Measurements from ENCODE around the gene CTIF. TPM values are rescaled to one million over a fixed set of nuclear protein-coding genes. Genes with fewer than 3 reads are reported as not detected.
A peak's percentile ranks its signal among the peaks of the same experiment; 100 is the strongest.
"Not testable (repeated sequence)": the region's sequence is repeated elsewhere in the genome, so short reads cannot be mapped to it uniquely, and the experiment has no call there.

The CTIF gene
- total RNA-seq, 1 experiment from 2014 or later, result 5.8 TPM

GRCh38 chr18:48867978-48868377, 329.1 kb downstream of the CTIF start:
- ChIA-PET CTCF (no interaction called here), POLR2A (ENCODE audit: unreplicated experiment) (no interaction called here)
- TF ChIP-seq EZH2phosphoT487 (IDR thresholded peaks at IDR 0.05; ENCODE audit: borderline replicate concordance, low read length) (no peak), CTCF (conservative IDR thresholded peaks at IDR 0.05; ENCODE audit: low read depth, low read length) (no peak), EZH2 (IDR thresholded peaks at IDR 0.05; ENCODE audit: low read length, unreplicated experiment) (no peak)
- H3K27ac ChIP-seq (ENCODE audit: low read length), result no peak overlapping the region
- H3F3A ChIP-seq (ENCODE audit: low read length, unreplicated experiment), result no peaks in the 10 kb centered on the region
- no peak overlapping the region for H3K4me2 ChIP-seq (ENCODE audit: low read length)
- H3K9ac ChIP-seq (ENCODE audit: low read length), result no peak overlapping the region
- H3K9me3 ChIP-seq (ENCODE audit: low read length), result no peaks in the 10 kb centered on the region
- no peaks in the 10 kb centered on the region for H3K79me2 ChIP-seq (ENCODE audit: low read length)
- no peaks in the 10 kb centered on the region for H3K27me3 ChIP-seq (ENCODE audit: low read length)
- intact Hi-C loops (cut with micrococcal nuclease), result no loop called here
- H3K9me2 ChIP-seq (replicated peaks; ENCODE audit: low read length), result no peaks in the 10 kb centered on the region
- DNase-seq, result no peak
- no peaks in the 10 kb centered on the region for H4K20me1 ChIP-seq (ENCODE audit: low read length)
- no TSS peak for BruUV-seq (replicated peaks)
- ATAC-seq, result no peak
- H3K4me3 ChIP-seq (ENCODE audit: low read length), result no peak overlapping the region
- no peaks in the 10 kb centered on the region for H3K36me3 ChIP-seq (ENCODE audit: low read depth, low read length)
- H3K4me1 ChIP-seq (ENCODE audit: insufficient read depth, low read length), result peaks cover 6% of the 10 kb centered on the region
- H2AFZ ChIP-seq (ENCODE audit: low read length), result no peak overlapping the region

GRCh38 chr18:48868468-48869466, 329.9 kb downstream of the CTIF start:
- Histone ChIP-seq H3K27ac (ENCODE audit: low read length) (no peak overlapping the region), H2AFZ (ENCODE audit: low read length) (no peak overlapping the region), H3K4me3 (ENCODE audit: low read length) (no peak overlapping the region), H4K20me1 (ENCODE audit: low read length) (no peaks in the 10 kb centered on the region), H3F3A (ENCODE audit: low read length, unreplicated experiment) (no peaks in the 10 kb centered on the region), H3K9me3 (ENCODE audit: low read length) (no peaks in the 10 kb centered on the region), H3K27me3 (ENCODE audit: low read length) (no peaks in the 10 kb centered on the region), H3K4me1 (ENCODE audit: insufficient read depth, low read length) (peaks cover 10% of the 10 kb centered on the region), H3K4me2 (ENCODE audit: low read length) (no peak overlapping the region), H3K9ac (ENCODE audit: low read length) (no peak overlapping the region), H3K36me3 (ENCODE audit: low read depth, low read length) (no peaks in the 10 kb centered on the region), H3K79me2 (ENCODE audit: low read length) (no peaks in the 10 kb centered on the region), H3K9me2 (replicated peaks; ENCODE audit: low read length) (no peaks in the 10 kb centered on the region)
- DNase-seq, result peak; percentile 10
- TF ChIP-seq EZH2phosphoT487 (IDR thresholded peaks at IDR 0.05; ENCODE audit: borderline replicate concordance, low read length), result no peak
- intact Hi-C loops (cut with micrococcal nuclease), result no loop called here
- CTCF ChIA-PET, result no interaction called here
- ATAC-seq, result peak; percentile 44
- POLR2A ChIA-PET (ENCODE audit: unreplicated experiment), result interaction anchor here (0.6 kb wide), 1 partner anchor 1843 kb away, joined by 3 read pairs; no protein-coding TSS in a partner anchor
- no TSS peak for BruUV-seq (replicated peaks)

- no peak for ATAC-seq
- CTCF ChIA-PET, result no interaction called here
Observed at GRCh38 chr18:48869591-48869990, 330.8 kb downstream of the CTIF start.

GRCh38 chr18:48870926-48871325, 332.1 kb downstream of the CTIF start:
- H2AFZ ChIP-seq (ENCODE audit: low read length); DNase-seq; H3K4me3 ChIP-seq (ENCODE audit: low read length); H3K27me3 ChIP-seq (ENCODE audit: low read length); H3K4me1 ChIP-seq (ENCODE audit: insufficient read depth, low read length); POLR2A ChIA-PET (ENCODE audit: unreplicated experiment); H3K4me2 ChIP-seq (ENCODE audit: low read length); CTCF ChIA-PET; H3K9me2 ChIP-seq (replicated peaks; ENCODE audit: low read length); H3K9me3 ChIP-seq (ENCODE audit: low read length); H3F3A ChIP-seq (ENCODE audit: low read length, unreplicated experiment); BruUV-seq (replicated peaks); ATAC-seq; H3K9ac ChIP-seq (ENCODE audit: low read length); H3K27ac ChIP-seq (ENCODE audit: low read length); H3K36me3 ChIP-seq (ENCODE audit: low read depth, low read length); intact Hi-C loops (cut with micrococcal nuclease); H4K20me1 ChIP-seq (ENCODE audit: low read length); H3K79me2 ChIP-seq (ENCODE audit: low read length): not testable (repeated sequence)

More at GRCh38 chr18:48869591-48869990, 330.8 kb downstream of the CTIF start:
- H2AFZ ChIP-seq (ENCODE audit: low read length), result no peak overlapping the region
- no peaks in the 10 kb centered on the region for H3K36me3 ChIP-seq (ENCODE audit: low read depth, low read length)
- no peaks in the 10 kb centered on the region for H3K9me3 ChIP-seq (ENCODE audit: low read length)
- POLR2A ChIA-PET (ENCODE audit: unreplicated experiment), result interaction anchor here (0.6 kb wide), 1 partner anchor 1843 kb away, joined by 3 read pairs; no protein-coding TSS in a partner anchor
- no peaks in the 10 kb centered on the region for H3K9me2 ChIP-seq (replicated peaks; ENCODE audit: low read length)
- H3K27ac ChIP-seq (ENCODE audit: low read length), result no peak overlapping the region
- no peak for TF ChIP-seq EZH2phosphoT487 (IDR thresholded peaks at IDR 0.05; ENCODE audit: borderline replicate concordance, low read length)
- no peak for TF ChIP-seq CTCF (conservative IDR thresholded peaks at IDR 0.05; ENCODE audit: low read depth, low read length)
- no peak for TF ChIP-seq EZH2 (IDR thresholded peaks at IDR 0.05; ENCODE audit: low read length, unreplicated experiment)
- no peak overlapping the region for H3K9ac ChIP-seq (ENCODE audit: low read length)
- no peaks in the 10 kb centered on the region for H3K79me2 ChIP-seq (ENCODE audit: low read length)
- no peaks in the 10 kb centered on the region for H3K27me3 ChIP-seq (ENCODE audit: low read length)
- BruUV-seq (replicated peaks), result no TSS peak
- no peak overlapping the region for H3K4me2 ChIP-seq (ENCODE audit: low read length)
- no peaks in the 10 kb centered on the region for H4K20me1 ChIP-seq (ENCODE audit: low read length)
- no peak for DNase-seq
- H3K4me1 ChIP-seq (ENCODE audit: insufficient read depth, low read length), result peaks cover 10% of the 10 kb centered on the region
- H3K4me3 ChIP-seq (ENCODE audit: low read length), result no peak overlapping the region
- intact Hi-C loops (cut with micrococcal nuclease), result no loop called here
- no peaks in the 10 kb centered on the region for H3F3A ChIP-seq (ENCODE audit: low read length, unreplicated experiment)
